Gastroesophageal sphincter (tissue), 4 donors: ENCODE results near the gene LPCAT1. TPM values are rescaled to one million over a fixed set of nuclear protein-coding genes. Genes with fewer than 3 reads are reported as not detected.

ENCODE experiments used
- ATAC-seq: fragments of 150-250 bp; one replicate; pipeline ENCODE4 v1.9.1; 2016; ENCODE audit warnings: mild to moderate bottlenecking, moderate library complexity
- H3K27ac ChIP-seq, 4 donors: fragments of 200-600 bp; sonication (generic) in 3 of 4; 1 replicate in 3 of 4; 2 replicates in 1 of 4; pipeline ENCODE4 v1.5.1; 2016 to 2019
- H3K27me3 ChIP-seq: fragments of 200-600 bp; sonication (generic); one replicate; pipeline ENCODE4 v1.5.1; 2019
- H3K36me3 ChIP-seq, 2 donors: fragments of 200-600 bp; sonication (generic); one replicate each; pipeline ENCODE4 v1.5.1; 2019; ENCODE audit warnings: control low read depth in 1 of 2
- H3K4me1 ChIP-seq, 3 donors: fragments of 200-600 bp; sonication (generic); 1 replicate in 2 of 3; 2 replicates in 1 of 3; pipeline ENCODE4 v1.5.1; 2016 to 2019; ENCODE audit warnings: control low read depth in 2 of 3
- H3K4me3 ChIP-seq, 2 donors: fragments of 200-600 bp; sonication (generic); one replicate each; pipeline ENCODE4 v1.5.1; 2019; ENCODE audit warnings: mild to moderate bottlenecking in 1 of 2, moderate library complexity in 1 of 2
- H3K9me3 ChIP-seq, 3 donors: fragments of 200-600 bp; sonication (generic); one replicate each; pipeline ENCODE4 v1.5.1; 2017 to 2019; ENCODE audit warnings: control low read depth in 2 of 3
- CTCF ChIP-seq, 4 experiments: fragments of 200-600 bp in 2 of 4; fragments of 450-650 bp in 2 of 4; sonication (generic) in 1 of 4; IDR thresholded peaks; one replicate each; pipeline ENCODE4 v1.5.1; 2017 to 2019; ENCODE audit warnings: antibody characterized with exemption in 4 of 4, mild to moderate bottlenecking in 2 of 4, moderate library complexity in 2 of 4
- EP300 ChIP-seq: sonication (generic); formaldehyde crosslinking; IDR thresholded peaks from one replicate; pipeline ENCODE4 v1.6.1; 2017; ENCODE audit warnings: antibody characterized with exemption, mild to moderate bottlenecking
- POLR2A ChIP-seq, 2 donors: fragments of 450-650 bp; IDR thresholded peaks; one replicate each; pipeline ENCODE4 v1.6.1; 2017; ENCODE audit warnings: antibody characterized with exemption in 2 of 2, mild to moderate bottlenecking in 2 of 2, moderate library complexity in 1 of 2
- POLR2AphosphoS5 ChIP-seq: sonication (generic); formaldehyde crosslinking; IDR thresholded peaks from one replicate; pipeline ENCODE4 v1.6.1; 2017; ENCODE audit warnings: antibody characterized with exemption
- WGBS, 2 donors: methylation state at CpG; one replicate each; pipeline ENCODE4 v1.1.5; 2018; ENCODE audit warnings: low coverage in 1 of 2; 5-methylcytosine and 5-hydroxymethylcytosine counted together
- total RNA-seq, 4 donors: library from RNA; depleted of rRNA; stranded (reverse); fragments of >200 nt; gene quantifications; one replicate each; pipeline ENCODE4 v1.1.0, GENCODE V29; 2016

The LPCAT1 gene
- total RNA-seq, 4 donors from 2014 or later, result 20.3 to 52.6 (median 31.8) TPM

- TF ChIP-seq CTCF (IDR thresholded peaks at IDR 0.05), result no peak
- Histone ChIP-seq H3K27me3 (no peaks in the 10 kb centered on the region), H3K27ac (no peak overlapping the region), H3K9me3 (no peaks in the 10 kb centered on the region), H3K4me1 (no peaks in the 10 kb centered on the region), H3K36me3 (peaks cover 0 to 91% of the 10 kb centered on the region in 2 donors), H3K4me3 (no peak overlapping the region)
- ATAC-seq, result no peak
- 88 to 100% methylated on average over 1 to 3 of the region's 30 CpGs for WGBS, 2 donors
Observed at GRCh38 chr5:1465966-1466471, 57.7 kb downstream of the LPCAT1 start.

- Histone ChIP-seq H3K4me1 (no peaks in the 10 kb centered on the region), H3K27ac (no peak overlapping the region), H3K9me3 (no peaks in the 10 kb centered on the region), H3K4me3 (no peak overlapping the region), H3K27me3 (no peaks in the 10 kb centered on the region), H3K36me3 (peaks cover 0 to 91% of the 10 kb centered on the region in 2 donors)
- no peak for ATAC-seq
- TF ChIP-seq EP300 (no peak), CTCF (IDR thresholded peaks at IDR 0.05) (no peak), POLR2AphosphoS5 (no peak), POLR2A (IDR thresholded peaks at IDR 0.05) (no peak)
- 97 to 100% methylated on average over 3 to 19 of the region's 22 CpGs for WGBS, 2 donors
Observed at GRCh38 chr5:1465117-1465516, 58.6 kb downstream of the LPCAT1 start.

- Histone ChIP-seq H3K4me1 (no peaks in the 10 kb centered on the region), H3K27me3 (no peaks in the 10 kb centered on the region), H3K4me3 (no peak overlapping the region), H3K27ac (no peak overlapping the region), H3K9me3 (no peaks in the 10 kb centered on the region), H3K36me3 (peaks cover 0 to 88% of the 10 kb centered on the region in 2 donors)
- TF ChIP-seq POLR2AphosphoS5, result no peak
- no peak for TF ChIP-seq EP300
- no peak for TF ChIP-seq POLR2A (IDR thresholded peaks at IDR 0.05)
- no peak for TF ChIP-seq CTCF (IDR thresholded peaks at IDR 0.05)
- 89 to 92% methylated on average over 14 to 18 of the region's 18 CpGs for WGBS, 2 donors
- no peak for ATAC-seq
Observed at GRCh38 chr5:1464511-1464910, 59.2 kb downstream of the LPCAT1 start.

GRCh38 chr5:1464096-1464446 lies 59.7 kb downstream of the LPCAT1 start:
- H3K9me3 ChIP-seq, result no peaks in the 10 kb centered on the region
- WGBS, 2 donors, result no CpG with 5 or more reads among the region's 14 CpGs
- no peaks in the 10 kb centered on the region for H3K27me3 ChIP-seq
- no peak overlapping the region for H3K4me3 ChIP-seq
- H3K36me3 ChIP-seq, result peaks cover 0 to 83% of the 10 kb centered on the region in 2 donors
- TF ChIP-seq POLR2AphosphoS5, result no peak
- TF ChIP-seq POLR2A (IDR thresholded peaks at IDR 0.05), result no peak
- H3K27ac ChIP-seq, result no peak overlapping the region
- ATAC-seq, result no peak
- H3K4me1 ChIP-seq, result no peaks in the 10 kb centered on the region

GRCh38 chr5:1463326-1464095 lies 60.2 kb downstream of the LPCAT1 start:
- ATAC-seq, result no peak
- H3K27ac ChIP-seq, result no peak overlapping the region
- peaks cover 0 to 78% of the 10 kb centered on the region in 2 donors for H3K36me3 ChIP-seq
- H3K27me3 ChIP-seq, result no peaks in the 10 kb centered on the region
- 95 to 96% methylated on average over 9 to 18 of the region's 46 CpGs for WGBS, 2 donors
- TF ChIP-seq CTCF (IDR thresholded peaks at IDR 0.05), result no peak
- TF ChIP-seq EP300, result no peak
- TF ChIP-seq POLR2AphosphoS5, result no peak
- no peak for TF ChIP-seq POLR2A (IDR thresholded peaks at IDR 0.05)
- no peaks in the 10 kb centered on the region for H3K4me1 ChIP-seq
- no peaks in the 10 kb centered on the region for H3K9me3 ChIP-seq
- H3K4me3 ChIP-seq, result no peak overlapping the region
